ENCODE results near the gene SETD1A. TPM values are rescaled to one million over a fixed set of nuclear protein-coding genes. Genes with fewer than 3 reads are reported as not detected.

Gene SETD1A
- total and polyA plus RNA-seq, 2 of the 8 experiments (the other 6 are each of a cell fraction or from before 2014, with no cell fraction given), result 4.8 to 29.0 TPM

DNA sequence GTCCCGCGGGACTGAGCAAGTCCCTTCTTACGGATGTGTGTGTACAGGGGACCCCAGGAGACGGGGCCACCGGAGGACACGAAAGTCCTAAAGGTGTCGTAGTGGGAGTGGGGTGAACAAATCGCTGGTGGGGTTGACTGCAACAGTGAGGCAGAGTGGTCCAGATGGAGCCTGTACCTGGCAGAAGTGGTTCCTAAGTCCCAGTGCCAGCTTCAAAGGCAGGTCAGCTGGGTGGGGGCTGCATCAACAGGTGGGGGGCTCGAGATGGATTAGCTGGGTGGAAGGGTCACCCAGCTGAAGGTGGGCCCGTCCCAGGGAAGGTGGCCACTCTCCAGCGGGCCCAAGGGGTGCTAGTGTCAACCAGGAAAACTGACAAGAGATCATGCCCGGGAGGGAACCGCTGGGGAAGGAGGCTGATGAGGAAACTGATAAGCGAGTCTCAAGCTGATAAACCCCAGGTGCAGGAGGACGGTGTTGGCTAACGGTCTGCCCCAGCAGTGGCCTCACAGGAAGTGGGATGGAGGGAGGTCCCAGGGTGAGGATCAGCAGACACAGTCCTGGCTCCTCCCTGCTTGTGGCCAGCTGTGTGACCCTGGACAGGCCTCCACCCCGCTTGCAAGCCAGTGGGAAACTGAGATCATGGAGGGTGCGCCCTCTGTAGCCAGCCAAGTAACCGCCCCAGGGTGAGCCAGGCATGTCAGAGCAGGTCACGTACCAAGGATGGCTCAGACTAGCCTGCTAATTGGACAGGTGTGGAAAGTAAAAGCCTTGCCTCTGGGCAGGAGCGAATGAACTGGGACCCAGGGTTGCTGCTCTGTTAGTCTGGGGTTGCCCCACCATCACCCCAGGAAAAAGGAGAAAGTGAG, 7.7 kb upstream of the SETD1A start (continued):
- TF ChIP-seq, protein P1, sequence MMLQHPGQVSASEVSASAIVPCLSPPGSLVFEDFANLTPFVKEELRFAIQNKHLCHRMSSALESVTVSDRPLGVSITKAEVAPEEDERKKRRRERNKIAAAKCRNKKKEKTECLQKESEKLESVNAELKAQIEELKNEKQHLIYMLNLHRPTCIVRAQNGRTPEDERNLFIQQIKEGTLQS (IDR thresholded peaks at IDR 0.05; ENCODE audit: insufficient read depth, low read depth, low read length), result no peak
- peak in 2 of 3 experiments; percentile 9 to 16; a peak in 1 of 4 replicates for TF ChIP-seq CTCF (IDR thresholded peaks at IDR 0.05; ENCODE audit: control extremely low read depth in 1 of 3, insufficient read depth in 1 of 3, low read depth in 1 of 3, low read length in 3 of 3)
- no peak for TF ChIP-seq RBBP5 (IDR thresholded peaks at IDR 0.05; ENCODE audit: borderline replicate concordance, low read depth, low read length)
- TF ChIP-seq, protein P2, sequence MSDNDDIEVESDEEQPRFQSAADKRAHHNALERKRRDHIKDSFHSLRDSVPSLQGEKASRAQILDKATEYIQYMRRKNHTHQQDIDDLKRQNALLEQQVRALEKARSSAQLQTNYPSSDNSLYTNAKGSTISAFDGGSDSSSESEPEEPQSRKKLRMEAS (IDR thresholded peaks at IDR 0.05), result no peak
- TF ChIP-seq TCF12 (IDR thresholded peaks at IDR 0.05; ENCODE audit: low read depth, low read length), result no peak
- no peak for TF ChIP-seq TEAD4 (IDR thresholded peaks at IDR 0.05; ENCODE audit: low read depth, low read length)
- TF ChIP-seq SIRT6 (IDR thresholded peaks at IDR 0.05; ENCODE audit: low read length), result no peak

Measured in H1 (cell line).